Stomach (tissue), 9 donors: ENCODE measurements around the gene CLDN1. TPM values are rescaled to one million over a fixed set of nuclear protein-coding genes. Genes with fewer than 3 reads are reported as not detected.

Source experiments
- DNase-seq, 2 donors: peaks; one replicate each; pipeline versions ENCODE4 v3.0.0 to v3.0.0-alpha.2; 2013 to 2019
- H3K27ac ChIP-seq, 5 donors: fragments of 200-600 bp in 4 of 5; sonication (generic) in 4 of 5; one replicate each; pipeline ENCODE4 v1.5.1; 2013 to 2019; ENCODE audit warnings: mild to moderate bottlenecking in 1 of 5, moderate library complexity in 1 of 5
- H3K27me3 ChIP-seq, 3 donors: fragments of 200-600 bp; sonication (generic); one replicate each; pipeline ENCODE4 v1.5.1; 2017 to 2019; ENCODE audit warnings: mixed run types in 1 of 3
- H3K36me3 ChIP-seq, 4 donors: fragments of 200-600 bp; sonication (generic); 1 replicate in 3 of 4; 2 replicates in 1 of 4; pipeline ENCODE4 v1.5.1; 2016 to 2019
- H3K4me1 ChIP-seq, 4 donors: fragments of 200-600 bp; sonication (generic); one replicate each; pipeline ENCODE4 v1.5.1; 2016 to 2019
- H3K4me3 ChIP-seq, 4 donors: fragments of 200-600 bp; sonication (generic) in 3 of 4; one replicate each; pipeline ENCODE4 v1.5.1; 2016 to 2019; ENCODE audit warnings: mild to moderate bottlenecking in 1 of 4
- H3K9me3 ChIP-seq, 4 donors: fragments of 200-600 bp; sonication (generic); one replicate each; pipeline ENCODE4 v1.5.1; 2016 to 2019
- EP300 ChIP-seq: sonication (generic); formaldehyde crosslinking; IDR thresholded peaks from one replicate; pipeline ENCODE4 v1.6.1; 2017; ENCODE audit warnings: antibody characterized with exemption
- POLR2A ChIP-seq, 4 donors: fragments of 450-650 bp; IDR thresholded peaks; one replicate each; pipeline ENCODE4 v1.6.1; 2016; ENCODE audit warnings: antibody characterized with exemption in 4 of 4, control low read depth in 2 of 4, mild to moderate bottlenecking in 1 of 4, moderate library complexity in 1 of 4
- POLR2AphosphoS5 ChIP-seq, 3 donors: sonication (generic); formaldehyde crosslinking; IDR thresholded peaks; one replicate each; pipeline ENCODE4 v1.6.1; 2016; ENCODE audit warnings: antibody characterized with exemption in 3 of 3
- WGBS, 5 donors: extraction: QIAGEN DNeasy Blood & Tissue Kit in 3 of 5; methylation state at CpG; one replicate each; pipeline versions ENCODE4 v1.1.5 to v1.1.7; 2013 to 2018; 5-methylcytosine and 5-hydroxymethylcytosine counted together
- intact Hi-C: fragments of 100-400 bp; cut with DNase I; formaldehyde crosslinking; loops from one replicate; pipeline ENCODE4 v1.15.1; 2023; ENCODE audit warnings: low total_unique reads
- polyA plus RNA-seq, 3 donors: library from polyadenylated mRNA; stranded (reverse); fragments of 200-250 nt; gene quantifications; one replicate each; pipeline ENCODE4 v1.2.3, GENCODE V29; 2013
- total RNA-seq, 5 donors: library from RNA; depleted of rRNA; stranded (reverse); fragments of >200 nt; gene quantifications; one replicate each; pipeline versions ENCODE4 v1.1.0 to v1.2.3, GENCODE V29; 2014 to 2016
- TF ChIP-seq, protein P1 (sequence below), 7 experiments: fragments of 450-650 bp in 4 of 7; fragments of 200-600 bp in 3 of 7; sonication (generic) in 3 of 7; IDR thresholded peaks; one replicate each; pipeline ENCODE4 v1.5.1; 2016 to 2019; ENCODE audit warnings: antibody characterized with exemption in 7 of 7, control low read depth in 2 of 7, mild to moderate bottlenecking in 1 of 7
- donor health status: healthy with polysubstance abuse.
- donor health status: Bipolar disorder and iron deficiency.
- donor health status: healthy.

The CLDN1 gene
- total and polyA plus RNA-seq, 8 donors = 0.62 to 15.6 (median 4.9) TPM; not detected in 3

DNA sequence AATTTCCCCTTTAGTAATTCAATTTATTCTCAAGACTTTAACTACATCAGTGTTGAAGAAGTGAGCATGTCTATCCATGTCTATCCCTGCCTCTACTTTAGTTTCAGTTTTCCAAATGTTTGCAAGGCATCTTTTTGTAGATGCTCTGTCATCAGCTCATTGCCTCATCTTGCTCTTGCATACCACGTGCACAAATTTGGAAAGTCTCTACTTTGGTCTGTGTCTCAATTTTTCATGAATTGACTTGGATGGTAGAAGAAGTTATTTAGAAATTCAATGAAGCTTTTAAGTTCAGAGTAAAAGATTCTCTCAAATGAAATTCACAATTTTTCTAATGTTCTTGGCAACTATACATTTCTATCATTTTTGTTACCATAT, 55.3 kb downstream of the CLDN1 start:
- Histone ChIP-seq H3K9me3 (no peaks in the 10 kb centered on the region), H3K4me1 (no peaks in the 10 kb centered on the region), H3K27me3 (no peaks in the 10 kb centered on the region), H3K4me3 (no peak overlapping the region), H3K27ac (no peak overlapping the region), H3K36me3 (no peaks in the 10 kb centered on the region)
- intact Hi-C loops = no loop called here
- WGBS, 5 donors = 63 to 89% (median 76%) methylated on average over 1 of the region's 1 CpG
- TF ChIP-seq POLR2AphosphoS5 (IDR thresholded peaks at IDR 0.05) = no peak
- no peak for TF ChIP-seq POLR2A (IDR thresholded peaks at IDR 0.05)
- TF ChIP-seq, protein P1, sequence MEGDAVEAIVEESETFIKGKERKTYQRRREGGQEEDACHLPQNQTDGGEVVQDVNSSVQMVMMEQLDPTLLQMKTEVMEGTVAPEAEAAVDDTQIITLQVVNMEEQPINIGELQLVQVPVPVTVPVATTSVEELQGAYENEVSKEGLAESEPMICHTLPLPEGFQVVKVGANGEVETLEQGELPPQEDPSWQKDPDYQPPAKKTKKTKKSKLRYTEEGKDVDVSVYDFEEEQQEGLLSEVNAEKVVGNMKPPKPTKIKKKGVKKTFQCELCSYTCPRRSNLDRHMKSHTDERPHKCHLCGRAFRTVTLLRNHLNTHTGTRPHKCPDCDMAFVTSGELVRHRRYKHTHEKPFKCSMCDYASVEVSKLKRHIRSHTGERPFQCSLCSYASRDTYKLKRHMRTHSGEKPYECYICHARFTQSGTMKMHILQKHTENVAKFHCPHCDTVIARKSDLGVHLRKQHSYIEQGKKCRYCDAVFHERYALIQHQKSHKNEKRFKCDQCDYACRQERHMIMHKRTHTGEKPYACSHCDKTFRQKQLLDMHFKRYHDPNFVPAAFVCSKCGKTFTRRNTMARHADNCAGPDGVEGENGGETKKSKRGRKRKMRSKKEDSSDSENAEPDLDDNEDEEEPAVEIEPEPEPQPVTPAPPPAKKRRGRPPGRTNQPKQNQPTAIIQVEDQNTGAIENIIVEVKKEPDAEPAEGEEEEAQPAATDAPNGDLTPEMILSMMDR (IDR thresholded peaks at IDR 0.05) = no peak
- no peak for TF ChIP-seq EP300
- no peak for DNase-seq

GRCh38 chr3:190266265-190266912, 55.9 kb downstream of the CLDN1 start:
- no peak for TF ChIP-seq POLR2A (IDR thresholded peaks at IDR 0.05)
- TF ChIP-seq EP300 = no peak
- TF ChIP-seq, protein P1 (IDR thresholded peaks at IDR 0.05) = no peak
- TF ChIP-seq POLR2AphosphoS5 (IDR thresholded peaks at IDR 0.05) = no peak
- no peaks in the 10 kb centered on the region for H3K9me3 ChIP-seq
- H3K4me1 ChIP-seq = no peaks in the 10 kb centered on the region
- no peak for DNase-seq
- no peaks in the 10 kb centered on the region for H3K27me3 ChIP-seq
- H3K27ac ChIP-seq = no peak overlapping the region
- intact Hi-C loops = no loop called here
- no peaks in the 10 kb centered on the region for H3K36me3 ChIP-seq
- no peak overlapping the region for H3K4me3 ChIP-seq

- Histone ChIP-seq H3K9me3 (no peaks in the 10 kb centered on the region), H3K36me3 (no peaks in the 10 kb centered on the region), H3K27me3 (no peaks in the 10 kb centered on the region), H3K27ac (no peak overlapping the region), H3K4me1 (no peaks in the 10 kb centered on the region), H3K4me3 (no peak overlapping the region)
- intact Hi-C loops = no loop called here
- TF ChIP-seq EP300 (no peak), POLR2AphosphoS5 (IDR thresholded peaks at IDR 0.05) (no peak), POLR2A (IDR thresholded peaks at IDR 0.05) (no peak)
- TF ChIP-seq, protein P1 (IDR thresholded peaks at IDR 0.05) = no peak
- peak in 1 of 2 donors; percentile 8 for DNase-seq
- WGBS, 5 donors = 38 to 49% (median 43%) methylated on average over 3 of the region's 3 CpGs
Observed at GRCh38 chr3:190265796-190266195, 56.5 kb downstream of the CLDN1 start.

DNA sequence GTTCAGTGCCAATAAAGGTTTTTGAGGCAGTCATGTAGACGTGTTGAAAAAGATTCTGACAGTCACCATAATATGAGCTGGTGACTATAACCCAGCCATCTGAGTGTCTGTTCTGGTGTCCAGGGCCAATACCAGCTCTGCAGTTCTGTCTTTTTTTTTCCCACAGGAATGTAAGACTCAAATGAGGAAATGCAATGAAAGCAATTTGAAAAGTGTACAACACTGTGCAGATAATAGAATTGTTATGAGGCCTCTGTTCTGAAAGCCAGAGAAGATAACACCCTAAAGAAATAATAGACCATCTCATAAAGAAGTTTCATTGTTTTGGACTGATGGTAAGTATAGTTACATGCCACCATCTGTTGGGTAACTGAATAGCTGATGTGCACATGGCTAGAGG, 57.1 kb downstream of the CLDN1 start:
- intact Hi-C loops = no loop called here
- H3K9me3 ChIP-seq = no peaks in the 10 kb centered on the region
- H3K4me3 ChIP-seq = no peak overlapping the region
- TF ChIP-seq EP300 (no peak), POLR2A (IDR thresholded peaks at IDR 0.05) (no peak), POLR2AphosphoS5 (IDR thresholded peaks at IDR 0.05) (no peak)
- TF ChIP-seq, protein P1 (IDR thresholded peaks at IDR 0.05) = no peak
- H3K4me1 ChIP-seq = no peaks in the 10 kb centered on the region
- H3K36me3 ChIP-seq = no peaks in the 10 kb centered on the region
- no peak overlapping the region for H3K27ac ChIP-seq
- WGBS, 5 donors = 76 to 87% (median 83%) methylated on average over 1 of the region's 1 CpG
- no peaks in the 10 kb centered on the region for H3K27me3 ChIP-seq
- no peak for DNase-seq
